ENCODE data around the gene SHISAL1.

DNA sequence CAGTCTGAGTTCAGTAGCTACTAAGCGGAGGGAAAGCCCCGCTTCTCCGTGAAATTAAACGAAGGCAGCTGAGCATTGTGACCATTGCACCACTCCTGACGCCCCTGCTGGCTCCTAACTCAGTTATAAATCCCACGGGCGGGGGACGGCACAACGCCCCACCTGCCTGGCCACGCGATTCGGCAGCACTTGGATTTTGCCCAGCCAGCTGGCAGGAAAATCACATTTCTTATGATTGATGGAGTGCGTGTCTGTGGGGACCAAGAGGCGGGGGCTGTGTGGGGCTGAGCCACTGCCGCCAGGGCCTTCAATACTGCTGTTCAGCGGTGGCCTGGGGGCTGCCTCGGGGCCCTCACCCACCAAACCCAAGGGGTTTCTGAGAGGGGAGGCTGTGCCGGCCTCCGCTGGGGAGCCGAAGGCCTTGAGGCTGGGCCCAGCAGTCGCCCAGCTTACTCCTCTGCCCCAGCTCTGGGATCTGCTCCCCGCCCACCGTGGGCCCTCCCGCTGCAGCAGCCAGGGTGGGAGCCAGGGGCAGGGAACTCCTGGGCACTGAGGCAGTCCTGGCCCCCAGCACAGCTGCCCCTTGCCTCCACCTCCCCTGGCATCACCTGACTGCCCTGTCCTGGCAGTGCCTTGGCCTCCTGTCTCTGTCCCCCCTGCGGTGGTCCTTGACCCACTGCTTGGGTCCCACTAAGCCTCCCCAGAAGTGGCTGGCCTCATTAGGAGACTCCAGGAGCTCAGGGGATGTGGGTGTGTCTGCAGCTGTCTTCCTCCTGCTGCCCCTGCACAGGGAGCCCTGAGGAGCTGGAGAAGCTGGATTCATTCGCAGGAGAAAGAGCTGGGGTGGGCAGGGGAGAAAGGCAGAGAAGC is 30.7 kb downstream of the SHISAL1 start:
- TF ChIP-seq CTCF (optimal IDR thresholded peaks at IDR 0.05 in 1 of 3, IDR thresholded peaks at IDR 0.05 in 1 of 3, conservative IDR thresholded peaks at IDR 0.05 in 1 of 3; ENCODE audit: extremely low read depth in 1 of 3, insufficient read depth in 2 of 3, low read length in 3 of 3) (no peak), EZH2 (IDR thresholded peaks at IDR 0.05; ENCODE audit: low read length) (no peak)
